Mesenteric fat pad (tissue), 1 donor: ENCODE results near the gene ADCY7. TPM values are rescaled to one million over a fixed set of nuclear protein-coding genes. Genes with fewer than 3 reads are reported as not detected.

ENCODE experiments used
- DNase-seq: peaks from one replicate; pipeline ENCODE4 v3.0.0-alpha.2; 2020; ENCODE audit warnings: low spot score
- total RNA-seq: library from RNA; stranded (reverse); fragmentation: NEBNext Ultra II Directional; extraction: Animal tissue kit (Norgen Biotek cat#: 25700); gene quantifications from one replicate; pipeline ENCODE4 v1.2.1, GENCODE V29; 2021
- donor health status: DM: yes; HTN: yes; CAD: no.

Gene ADCY7
- total RNA-seq, 1 donor from 2014 or later = 26.8 TPM

DNA sequence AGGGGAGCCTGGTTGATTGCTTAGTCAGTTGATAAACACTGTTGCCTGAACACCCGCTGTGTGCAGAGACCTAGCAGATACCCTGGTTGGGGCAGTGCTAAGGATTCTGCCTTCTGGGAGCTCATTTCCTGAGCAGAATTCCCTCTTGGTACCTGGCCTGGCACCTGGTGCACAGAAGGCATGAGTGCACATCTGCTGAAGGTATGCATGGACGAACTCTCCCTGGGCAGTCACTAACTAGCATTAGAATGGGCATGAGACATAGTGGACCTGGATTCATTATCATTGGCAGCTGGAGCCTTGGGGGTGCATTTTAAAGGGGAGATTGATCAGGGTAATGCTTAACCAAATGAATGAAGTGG is 13.1 kb downstream of the ADCY7 start:
- DNase-seq = no peak

DNA sequence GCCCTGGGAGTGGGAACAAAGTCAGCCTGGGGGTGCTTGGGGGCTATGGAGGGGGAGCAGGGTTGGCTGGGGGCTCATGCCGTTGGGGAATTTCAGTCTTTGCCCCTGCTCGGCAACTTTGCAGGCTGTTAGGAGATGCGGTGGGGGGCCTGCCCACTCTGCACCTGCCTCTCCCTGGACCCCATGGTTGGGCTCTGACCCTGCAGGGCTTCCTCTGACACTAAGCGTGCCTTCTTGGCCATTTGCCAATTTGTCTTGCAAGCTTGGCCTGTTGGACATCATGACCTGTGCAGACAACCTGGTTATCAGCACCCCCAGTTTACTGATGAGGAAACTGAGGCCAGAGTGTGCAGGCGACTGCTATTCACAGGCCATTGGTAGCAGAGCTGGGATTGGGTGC is 14.6 kb downstream of the ADCY7 start:
- DNase-seq = no peak

DNA sequence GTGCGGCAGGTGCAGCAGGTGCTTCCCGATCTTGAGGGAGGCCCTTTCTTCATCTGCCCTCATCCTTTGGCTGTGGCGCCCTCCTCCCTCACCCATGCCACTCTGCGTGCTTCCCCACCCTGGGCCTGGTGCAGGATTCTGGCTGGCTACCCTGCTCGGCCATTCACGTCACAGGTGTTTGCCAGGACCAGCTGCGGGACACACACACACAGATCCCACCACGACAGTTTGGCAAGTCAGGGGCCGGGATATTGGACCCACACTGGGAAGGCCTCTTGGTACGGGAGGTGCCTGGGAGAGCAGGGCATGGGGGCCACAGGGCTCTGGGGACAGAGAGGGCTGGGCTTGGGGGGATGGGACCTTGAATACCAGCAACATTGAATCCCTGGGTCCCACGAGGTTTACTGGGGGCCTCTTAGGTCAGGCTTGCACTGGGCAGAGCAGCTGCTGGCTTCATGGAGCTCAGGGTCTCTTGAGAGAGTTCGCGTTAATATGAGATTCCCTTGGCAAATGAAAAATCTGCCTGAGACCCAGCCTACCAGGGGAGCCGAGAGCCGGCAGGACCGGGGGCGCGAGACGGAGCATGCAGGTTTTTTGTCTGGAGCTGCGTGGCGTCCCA is 15.1 kb downstream of the ADCY7 start:
- no peak for DNase-seq

DNA sequence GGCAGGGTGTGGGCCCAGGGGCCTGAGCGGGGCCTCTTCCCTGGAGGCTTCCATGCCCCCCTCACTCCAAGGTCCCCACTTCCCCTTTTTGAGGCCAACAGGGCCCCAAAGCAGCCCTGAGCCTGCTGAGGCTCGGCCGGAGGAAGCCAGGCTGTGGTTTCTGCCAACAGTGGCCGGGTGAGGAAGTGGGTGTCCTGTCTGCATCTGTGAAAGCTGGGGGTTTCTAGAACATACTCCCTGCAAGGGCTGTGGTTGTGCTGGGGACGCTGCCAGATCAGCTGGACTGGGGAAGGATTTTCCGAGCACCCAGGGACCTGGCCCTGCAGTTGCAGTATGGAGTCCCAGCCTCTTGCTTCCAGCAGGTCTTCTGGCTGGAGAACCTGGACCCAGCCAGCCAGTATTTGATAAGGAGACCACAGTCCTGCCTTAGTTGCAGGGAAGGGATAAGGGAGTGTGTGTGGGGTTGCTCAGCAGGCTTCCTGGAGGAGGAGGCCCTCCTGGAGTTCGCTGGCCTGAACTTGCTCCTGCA is 15.7 kb downstream of the ADCY7 start:
- DNase-seq = no peak

DNA sequence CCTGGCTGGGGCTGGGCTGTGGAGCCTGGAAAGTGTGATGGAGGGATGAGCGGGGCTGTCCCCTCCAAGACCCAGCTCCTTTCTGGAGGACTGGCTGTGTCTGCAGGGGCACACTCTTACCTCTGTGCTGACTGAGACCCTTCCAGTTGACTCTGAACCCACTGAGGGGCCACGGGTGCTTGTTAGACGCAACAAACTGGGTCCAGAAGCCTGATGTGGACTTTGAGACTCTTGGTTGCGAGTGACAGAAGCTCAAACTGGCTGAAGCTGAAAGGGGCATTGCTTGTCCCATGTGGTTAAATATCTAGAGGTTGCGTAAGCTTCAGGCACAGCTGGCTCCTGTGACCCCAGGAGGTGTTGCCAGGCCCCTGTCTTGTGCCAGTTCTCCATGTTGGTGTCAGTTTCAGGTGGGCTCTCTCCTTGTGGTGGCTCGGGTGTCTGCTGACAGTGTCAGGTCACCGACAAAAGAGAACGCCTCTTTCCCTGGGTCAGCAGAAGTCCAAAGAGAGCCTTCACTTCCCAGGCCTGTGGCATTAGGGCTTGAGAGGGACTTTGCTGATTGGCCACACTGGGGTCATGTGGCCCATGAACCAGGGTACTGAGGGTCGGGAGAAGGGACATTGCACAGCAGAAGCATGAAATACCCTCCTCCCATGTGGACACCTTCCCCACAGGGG is 16.7 kb downstream of the ADCY7 start:
- DNase-seq = no peak

DNA sequence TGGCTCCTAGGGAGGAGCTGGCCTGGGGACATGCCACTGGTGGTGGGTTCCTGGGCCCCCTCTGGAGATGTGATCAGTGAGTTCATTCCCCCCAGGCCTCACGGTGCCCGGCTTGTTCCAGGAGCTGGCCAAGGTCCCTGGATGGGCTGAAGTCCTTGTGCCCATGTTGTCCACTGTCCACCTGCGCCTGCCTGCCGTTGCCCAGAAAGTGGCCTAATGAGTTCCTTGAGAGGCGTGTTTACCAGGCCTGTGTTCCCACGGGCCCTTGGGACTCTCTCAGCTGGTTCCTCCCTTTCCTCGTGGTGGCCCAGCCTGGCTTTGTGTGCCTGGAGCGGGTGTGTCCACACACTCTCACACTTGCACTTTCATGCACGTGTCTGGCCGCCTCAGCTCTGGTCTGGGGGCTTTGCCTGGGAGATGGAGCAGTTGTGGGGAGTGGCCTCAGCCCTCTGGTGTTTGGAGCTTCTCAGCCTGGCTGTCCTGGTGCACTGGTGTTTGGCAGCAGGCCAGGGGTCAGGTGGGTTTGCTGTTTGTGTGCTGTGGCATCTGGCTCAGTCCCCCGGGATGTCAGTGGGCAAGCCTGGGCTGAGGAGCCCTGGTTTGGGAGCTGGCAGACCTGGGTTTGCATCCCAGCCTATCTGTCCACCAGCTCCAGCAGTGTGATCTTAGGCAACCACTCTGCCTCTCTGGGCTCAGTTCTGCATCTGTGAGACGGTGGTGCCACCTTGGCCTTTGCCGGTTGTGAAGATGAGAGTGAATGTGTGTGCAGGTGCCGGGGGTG is 18.0 kb downstream of the ADCY7 start:
- DNase-seq = no peak

DNA sequence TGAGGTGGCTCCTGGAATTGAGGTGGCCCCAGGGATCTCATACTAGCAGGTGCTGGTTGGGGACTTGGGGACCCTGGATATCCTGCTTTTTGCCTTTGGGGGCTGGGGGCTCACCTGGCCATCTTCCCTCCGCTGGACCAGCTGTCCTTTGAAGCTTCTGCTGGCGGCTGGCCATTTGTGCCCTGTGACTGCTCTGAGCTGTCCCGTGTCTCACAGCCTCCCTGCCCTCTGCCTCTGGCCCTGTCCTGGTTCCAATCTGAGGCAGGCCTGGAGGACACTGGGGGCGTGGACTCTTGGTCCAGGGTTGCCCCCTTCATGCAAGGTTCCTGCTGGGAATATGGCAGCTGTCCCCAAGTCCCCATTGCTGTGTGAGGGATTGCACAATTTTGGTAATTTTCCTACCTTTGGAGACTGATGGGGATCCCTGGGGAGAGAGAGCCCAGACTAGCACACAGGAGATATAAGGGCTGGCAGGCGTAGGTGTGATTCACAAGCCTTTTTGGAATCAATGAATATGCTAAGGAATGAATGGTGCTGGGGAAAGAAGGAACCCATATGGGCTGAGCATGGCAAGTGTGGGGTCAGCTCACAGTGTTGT is 19.2 kb downstream of the ADCY7 start:
- DNase-seq = no peak

DNA sequence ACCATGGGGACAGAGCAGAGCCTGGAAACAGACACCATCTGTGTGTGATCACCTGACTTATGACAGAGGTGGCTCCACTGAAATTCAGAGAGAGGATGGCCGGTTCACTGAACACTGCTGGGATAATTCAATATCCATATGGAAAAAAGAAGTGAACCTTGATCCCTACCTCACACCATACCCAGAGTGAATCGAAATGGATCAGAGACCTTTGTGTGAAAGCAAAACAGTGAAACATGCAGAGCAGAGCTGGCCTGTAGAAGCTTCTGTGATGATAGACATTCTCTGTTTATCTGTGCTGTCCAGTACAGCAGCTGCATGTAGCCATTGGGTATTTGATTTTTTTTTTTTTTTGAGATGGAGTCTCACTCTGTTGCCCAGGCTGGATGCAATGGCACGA is 20.3 kb downstream of the ADCY7 start:
- DNase-seq = no peak

DNA sequence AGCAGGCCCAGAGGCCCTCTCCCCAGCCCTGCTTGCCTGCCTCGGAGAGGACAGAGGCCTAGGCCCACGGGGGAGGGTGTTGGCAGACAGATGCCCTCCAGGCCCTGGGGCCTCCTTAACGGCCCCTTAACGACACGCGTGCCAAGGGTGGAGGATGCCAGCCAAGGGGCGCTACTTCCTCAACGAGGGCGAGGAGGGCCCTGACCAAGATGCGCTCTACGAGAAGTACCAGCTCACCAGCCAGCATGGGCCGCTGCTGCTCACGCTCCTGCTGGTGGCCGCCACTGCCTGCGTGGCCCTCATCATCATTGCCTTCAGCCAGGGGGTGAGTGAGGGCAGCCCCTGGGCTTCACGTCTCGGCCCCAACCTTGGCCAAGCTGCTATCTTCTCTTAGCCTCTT is 21.7 kb downstream of the ADCY7 start:
- no peak for DNase-seq

DNA sequence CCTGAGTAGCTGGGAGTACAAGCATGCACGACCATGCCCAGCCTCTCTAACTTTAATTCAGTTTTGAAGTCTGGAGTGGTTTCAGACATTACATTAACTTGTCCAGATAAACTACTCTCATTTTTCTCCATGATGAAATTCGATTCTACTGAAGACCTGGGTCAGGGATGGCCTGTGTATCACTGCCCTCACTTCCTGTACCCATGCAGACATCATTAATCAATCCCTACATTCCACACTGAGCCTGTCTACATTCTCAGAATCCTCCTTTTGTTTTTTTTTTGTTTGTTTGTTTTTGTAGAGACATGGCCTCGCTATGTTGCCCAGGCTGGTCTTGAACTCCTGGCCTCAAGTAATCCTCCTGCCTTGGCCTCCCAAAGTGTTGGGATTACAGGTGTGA is 22.6 kb downstream of the ADCY7 start:
- DNase-seq = no peak

DNA sequence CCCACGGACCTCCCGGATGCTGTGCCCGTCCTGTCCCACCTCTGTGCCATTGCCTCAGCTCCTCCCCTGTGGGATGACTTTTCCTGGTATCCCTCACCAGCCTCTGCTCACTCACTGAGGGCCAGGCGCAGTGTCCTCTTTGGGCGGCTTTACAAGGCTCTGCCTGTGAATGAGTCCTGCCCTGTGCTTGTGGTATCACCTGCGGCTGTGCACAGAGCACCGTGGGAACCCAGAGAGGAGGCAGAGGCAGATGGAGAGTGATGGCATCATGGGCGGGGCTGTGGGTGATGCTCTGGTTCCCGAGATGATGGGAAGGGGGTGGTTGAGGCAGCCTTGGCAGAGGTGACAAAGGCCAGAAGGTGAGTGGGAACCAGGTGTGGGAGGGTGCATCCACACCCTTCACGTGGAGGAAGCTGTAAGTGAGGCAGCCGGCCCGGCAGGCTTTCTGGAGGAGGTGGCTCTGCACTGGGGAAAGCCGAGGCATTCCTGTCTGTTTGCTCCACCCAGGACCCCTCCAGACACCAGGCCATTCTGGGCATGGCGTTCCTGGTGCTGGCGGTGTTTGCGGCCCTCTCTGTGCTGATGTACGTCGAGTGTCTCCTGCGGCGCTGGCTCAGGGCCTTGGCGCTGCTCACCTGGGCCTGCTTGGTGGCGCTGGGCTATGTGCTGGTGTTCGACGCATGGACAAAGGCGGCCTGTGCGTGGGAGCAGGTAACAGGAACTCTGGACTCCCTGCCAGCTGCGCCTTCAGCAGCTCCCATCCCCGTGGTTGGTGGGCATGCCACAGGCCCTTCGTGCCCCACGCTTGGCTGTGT is 23.8 kb downstream of the ADCY7 start:
- no peak for DNase-seq

DNA sequence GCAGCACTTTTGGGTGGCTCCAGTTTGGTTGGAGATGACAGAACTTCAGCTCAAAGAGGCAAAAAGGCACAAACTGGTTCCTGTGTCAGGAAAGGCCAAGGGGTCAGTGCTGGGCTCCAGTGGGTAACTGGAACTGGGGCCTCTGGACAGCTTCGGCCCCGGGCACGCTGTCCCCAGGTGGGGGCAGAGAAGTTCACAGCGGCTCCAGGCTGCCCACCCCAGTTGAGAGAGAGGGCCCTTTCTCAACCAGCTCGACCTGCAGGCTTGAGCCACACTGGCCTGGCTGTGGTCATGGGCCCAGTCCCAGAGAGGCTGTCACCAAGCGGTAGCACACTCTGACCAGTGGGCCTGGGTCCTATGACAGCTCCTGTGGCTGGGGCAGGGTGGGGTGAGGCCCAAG is 24.5 kb downstream of the ADCY7 start:
- no peak for DNase-seq

DNA sequence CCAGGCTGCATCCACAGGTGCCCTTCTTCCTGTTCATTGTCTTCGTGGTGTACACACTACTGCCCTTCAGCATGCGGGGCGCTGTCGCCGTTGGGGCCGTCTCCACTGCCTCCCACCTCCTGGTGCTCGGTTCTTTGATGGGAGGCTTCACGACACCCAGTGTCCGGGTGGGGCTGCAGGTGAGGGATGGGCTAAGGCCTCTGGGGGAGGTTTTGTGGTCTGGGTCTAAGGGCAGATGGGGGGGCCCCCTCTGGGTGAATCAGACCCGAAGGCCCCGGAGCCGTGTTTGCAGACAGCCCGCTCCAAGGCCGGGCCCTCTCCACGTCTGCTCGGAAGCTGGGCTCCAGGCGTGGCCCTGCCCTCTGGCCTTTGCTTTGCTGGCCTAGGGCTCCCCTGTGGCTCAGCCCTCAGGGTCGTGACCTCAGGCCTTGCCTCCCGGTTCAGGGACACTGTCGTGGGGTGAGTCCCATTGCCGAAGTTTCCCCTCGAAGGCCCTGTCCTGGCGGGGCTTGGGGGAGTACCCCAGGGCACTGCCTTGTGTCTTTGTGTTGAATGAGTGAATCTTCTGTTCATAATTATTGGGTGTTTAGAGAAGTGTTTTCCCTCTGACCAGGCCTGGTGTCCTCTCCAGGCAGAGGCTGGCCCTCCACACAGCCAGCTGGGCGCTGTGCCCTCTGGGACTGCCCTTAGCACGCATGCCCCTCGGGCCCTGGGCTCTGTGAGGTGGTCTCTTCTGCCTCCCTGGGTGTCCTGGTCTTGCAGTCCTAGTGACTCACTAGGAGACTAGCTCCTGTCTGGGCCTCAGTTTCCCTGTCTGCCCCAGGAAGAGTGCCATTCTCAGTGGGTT is 25.6 kb downstream of the ADCY7 start:
- DNase-seq = no peak

DNA sequence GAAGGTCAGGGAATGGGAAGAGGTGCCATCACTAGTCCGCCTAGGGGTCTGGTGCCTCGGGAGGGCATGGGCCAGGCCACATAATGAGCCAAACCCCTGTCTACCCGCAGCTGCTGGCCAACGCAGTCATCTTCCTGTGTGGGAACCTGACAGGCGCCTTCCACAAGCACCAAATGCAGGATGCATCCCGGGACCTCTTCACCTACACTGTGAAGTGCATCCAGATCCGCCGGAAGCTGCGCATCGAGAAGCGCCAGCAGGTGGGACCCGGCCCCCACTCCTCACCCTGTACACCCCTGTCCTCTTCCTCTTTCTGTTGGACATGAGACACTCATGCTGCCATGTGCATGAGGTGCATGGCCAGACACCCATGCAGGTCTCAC is 26.2 kb downstream of the ADCY7 start:
- DNase-seq = no peak

DNA sequence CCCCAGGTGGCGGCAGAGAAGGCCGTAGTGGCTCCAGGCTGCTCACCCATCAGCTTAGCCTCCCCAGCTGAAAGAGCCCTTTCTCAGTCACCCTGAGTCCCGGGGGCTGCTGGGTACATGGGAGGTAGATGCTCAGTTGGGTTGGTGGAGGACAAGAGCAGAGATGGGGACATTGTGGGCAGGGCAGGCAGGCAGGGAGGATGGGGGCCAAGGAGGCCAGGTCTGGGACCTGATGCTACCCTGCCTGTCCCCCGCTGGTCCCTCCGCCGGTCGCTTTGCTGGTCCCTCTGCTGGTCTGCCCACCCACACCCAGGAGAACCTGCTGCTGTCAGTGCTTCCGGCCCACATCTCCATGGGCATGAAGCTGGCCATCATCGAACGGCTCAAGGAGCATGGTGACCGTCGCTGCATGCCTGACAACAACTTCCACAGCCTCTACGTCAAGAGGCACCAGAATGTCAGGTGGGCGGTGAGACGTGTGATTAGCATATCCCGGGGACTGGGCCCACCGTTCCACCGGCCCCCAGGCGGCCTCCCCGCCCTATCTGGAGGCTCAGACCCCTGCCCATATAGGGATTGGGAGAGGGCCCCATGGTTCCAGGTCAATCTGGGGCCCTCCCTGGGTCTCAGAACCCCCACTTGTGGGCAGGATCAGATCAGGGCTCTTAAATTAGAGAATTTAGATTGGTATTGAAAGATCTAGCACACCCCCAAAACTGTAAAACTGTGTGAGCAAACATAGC is 26.9 kb downstream of the ADCY7 start:
- DNase-seq = no peak

DNA sequence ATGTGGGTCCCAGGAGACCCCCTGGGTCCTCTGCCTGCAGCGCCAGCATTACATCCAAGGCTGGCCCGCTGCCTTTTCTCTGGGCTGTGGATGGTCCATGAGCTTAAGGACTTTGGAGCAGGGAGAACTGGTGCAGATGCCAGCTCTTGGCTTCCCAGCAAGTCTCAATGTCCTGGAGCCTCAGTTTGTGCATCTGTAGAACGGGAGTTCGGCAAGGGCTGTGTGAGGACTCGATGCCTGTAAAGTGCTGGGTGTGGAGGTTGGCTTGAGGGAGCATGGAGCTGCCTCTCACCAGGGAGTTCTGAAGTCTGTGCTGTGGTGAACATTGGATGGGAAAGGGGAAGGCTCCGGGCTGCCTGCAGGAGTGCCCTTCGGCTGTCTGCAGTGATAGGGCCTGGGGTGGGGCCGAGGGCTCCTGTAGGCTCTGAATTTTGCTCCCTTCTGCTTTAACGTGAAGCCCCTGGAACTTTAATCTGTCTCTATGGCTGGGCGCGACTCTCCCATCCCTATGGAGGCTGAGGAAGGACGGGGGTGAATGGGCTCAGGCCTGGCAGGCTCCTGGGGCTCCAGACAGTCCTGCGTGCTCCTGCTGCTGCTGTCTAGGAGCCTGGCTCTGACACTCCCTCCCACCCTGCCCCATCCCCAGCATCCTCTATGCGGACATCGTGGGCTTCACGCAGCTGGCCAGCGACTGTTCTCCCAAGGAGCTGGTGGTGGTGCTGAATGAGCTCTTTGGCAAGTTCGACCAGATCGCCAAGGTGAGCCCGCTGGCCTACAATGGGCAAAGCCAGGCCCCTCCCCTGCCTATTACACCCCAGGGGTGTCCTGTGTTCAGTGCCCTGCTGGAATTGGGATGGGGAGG is 27.9 kb downstream of the ADCY7 start:
- DNase-seq = no peak

DNA sequence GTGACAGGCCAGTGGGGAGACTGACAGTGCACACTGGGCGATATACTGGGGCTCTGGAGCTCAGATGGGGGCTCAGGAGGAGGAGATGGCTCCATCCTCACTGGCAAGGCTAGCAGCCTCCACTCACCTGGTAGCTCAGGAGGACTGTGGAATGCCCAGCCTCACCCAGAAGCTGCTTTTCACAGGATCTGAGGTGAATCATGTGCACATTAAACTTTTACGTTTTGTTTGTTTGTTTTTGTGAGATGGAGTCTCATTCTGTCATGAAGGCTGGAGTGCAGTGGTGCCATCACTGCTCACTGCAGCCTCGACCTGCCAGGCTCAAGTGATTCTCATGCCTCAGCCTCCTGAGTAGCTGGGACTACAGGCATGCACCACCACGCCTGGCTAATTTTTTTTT is 28.6 kb downstream of the ADCY7 start:
- DNase-seq = no peak

DNA sequence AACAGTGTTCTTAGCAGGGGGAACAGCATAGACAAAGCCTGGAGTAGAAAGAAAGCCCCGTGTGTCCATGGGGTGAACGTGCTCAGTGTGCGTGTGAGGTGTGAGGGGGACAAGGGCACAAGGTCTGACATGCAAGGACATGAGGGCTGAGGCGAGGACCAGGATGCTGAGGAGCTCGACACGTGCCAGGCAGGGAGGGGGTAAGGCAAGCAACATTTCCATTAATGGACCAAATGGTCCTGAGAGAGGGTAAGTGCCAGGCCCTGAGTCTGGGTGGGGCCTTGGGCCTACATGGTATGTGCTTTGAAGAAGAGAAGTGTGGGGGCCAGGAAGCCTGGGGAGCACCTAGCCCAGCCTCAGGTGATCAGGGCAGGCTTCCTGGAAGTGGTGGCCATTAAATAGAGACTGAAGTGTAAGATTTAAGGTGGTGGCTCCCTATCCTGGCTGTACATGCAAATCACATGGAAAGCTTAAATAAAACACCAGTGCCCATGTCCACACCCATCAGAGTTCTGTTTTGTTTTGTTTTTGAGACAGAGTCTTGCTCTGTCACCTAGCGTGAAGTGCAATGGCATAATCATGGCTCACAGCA is 29.3 kb downstream of the ADCY7 start:
- no peak for DNase-seq
